Spleen (tissue), 11 donors: ENCODE data around the gene ST3GAL3. TPM values are rescaled to one million over a fixed set of nuclear protein-coding genes. Genes with fewer than 3 reads are reported as not detected.

ENCODE experiments used
- DNase-seq: peaks from one replicate; pipeline ENCODE4 v3.0.0-alpha.2; 2020
- H3K27ac ChIP-seq, 8 donors: fragments of 200-600 bp; sonication (generic) in 7 of 8; 1 replicate in 4 of 8; 2 replicates in 4 of 8; pipeline versions ENCODE4 v1.5.0 to v1.8.0; 2016 to 2021; ENCODE audit warnings: inconsistent platforms in 4 of 8, mild to moderate bottlenecking in 4 of 8, moderate library complexity in 1 of 8
- H3K27me3 ChIP-seq, 7 donors: fragments of 200-600 bp; sonication (generic) in 6 of 7; replicated peaks in 1 of 7; 1 replicate in 4 of 7; 2 replicates in 3 of 7; pipeline versions ENCODE4 v1.5.0 to v1.8.0; 2016 to 2021; ENCODE audit warnings: inconsistent platforms in 3 of 7, mild to moderate bottlenecking in 1 of 7
- H3K36me3 ChIP-seq, 6 donors: fragments of 200-600 bp; sonication (generic) in 5 of 6; 1 replicate in 4 of 6; 2 replicates in 2 of 6; pipeline versions ENCODE4 v1.5.0 to v1.8.0; 2016 to 2021; ENCODE audit warnings: inconsistent platforms in 2 of 6
- H3K4me1 ChIP-seq, 6 donors: fragments of 200-600 bp; sonication (generic) in 5 of 6; 1 replicate in 3 of 6; 2 replicates in 3 of 6; pipeline versions ENCODE4 v1.5.0 to v1.8.0; 2016 to 2021; ENCODE audit warnings: inconsistent platforms in 3 of 6
- H3K4me3 ChIP-seq, 8 donors: fragments of 200-600 bp; sonication (generic) in 7 of 8; 1 replicate in 4 of 8; 2 replicates in 4 of 8; pipeline versions ENCODE4 v1.5.0 to v1.8.0; 2016 to 2021; ENCODE audit warnings: inconsistent platforms in 4 of 8, mild to moderate bottlenecking in 4 of 8, moderate library complexity in 2 of 8
- H3K9me3 ChIP-seq, 8 donors: fragments of 200-600 bp; sonication (generic) in 7 of 8; 1 replicate in 4 of 8; 2 replicates in 4 of 8; pipeline versions ENCODE4 v1.5.0 to v1.8.0; 2016 to 2021; ENCODE audit warnings: inconsistent platforms in 4 of 8
- POLR2A ChIP-seq, 3 donors: fragments of 450-650 bp; IDR thresholded peaks; one replicate each; pipeline ENCODE4 v1.5.1; 2017; ENCODE audit warnings: antibody characterized with exemption in 3 of 3, mild to moderate bottlenecking in 1 of 3
- POLR2AphosphoS5 ChIP-seq, 3 donors: sonication (generic); formaldehyde crosslinking; IDR thresholded peaks; one replicate each; pipeline ENCODE4 v1.5.1; 2017; ENCODE audit warnings: antibody characterized with exemption in 3 of 3
- WGBS, 5 donors: extraction: QIAGEN DNeasy Blood & Tissue Kit in 3 of 5; methylation state at CpG; one replicate each; pipeline versions ENCODE4 v1.1.5 to v1.1.7; 2013 to 2018; 5-methylcytosine and 5-hydroxymethylcytosine counted together
- intact Hi-C: fragments of 100-400 bp; cut with DNase I; formaldehyde crosslinking; loops from one replicate; pipeline ENCODE4 v1.15.0; 2023; ENCODE audit warnings: low total_unique reads
- polyA plus RNA-seq, 3 donors: library from polyadenylated mRNA; stranded (reverse); fragments of 200-250 nt; gene quantifications; one replicate each; pipeline ENCODE4 v1.2.1, GENCODE V29; 2013
- total RNA-seq, 7 donors: library from RNA; depleted of rRNA in 3 of 7; stranded (reverse); fragments of >200 nt in 3 of 7; fragmentation: NEBNext Ultra II Directional in 4 of 7; extraction: Animal tissue kit (Norgen Biotek cat#: 25700) in 4 of 7; gene quantifications; one replicate each; pipeline versions ENCODE4 v1.1.0 to v1.2.1, GENCODE V29; 2016 to 2021
- TF ChIP-seq, protein P1 (sequence below), 11 experiments: fragments of 200-600 bp in 7 of 11; fragments of 450-650 bp in 4 of 11; sonication (generic) in 4 of 11; IDR thresholded peaks in 8 of 11; conservative IDR thresholded peaks in 3 of 11; 1 replicate in 7 of 11; 2 replicates in 4 of 11; pipeline versions ENCODE4 v1.4.0 to v1.8.0; 2016 to 2021; ENCODE audit warnings: antibody characterized with exemption in 11 of 11, inconsistent platforms in 4 of 11, mild to moderate bottlenecking in 1 of 11
- donor health status: healthy with polysubstance abuse.
- donor health status: DM: no; HTN: no; CAD: no; lungs with moderate emphysema.
- donor health status: DM: no; HTN: no; CAD: no.
- donor health status: Bipolar disorder and iron deficiency.
- donor health status: healthy.
- donor health status: DM: no; HTN: no; CAD: no.
- donor health status: DM: yes; HTN: yes; CAD: no.

ST3GAL3 gene
- total and polyA plus RNA-seq, 10 donors, result 6.4 to 34.3 (median 21.0) TPM

DNA sequence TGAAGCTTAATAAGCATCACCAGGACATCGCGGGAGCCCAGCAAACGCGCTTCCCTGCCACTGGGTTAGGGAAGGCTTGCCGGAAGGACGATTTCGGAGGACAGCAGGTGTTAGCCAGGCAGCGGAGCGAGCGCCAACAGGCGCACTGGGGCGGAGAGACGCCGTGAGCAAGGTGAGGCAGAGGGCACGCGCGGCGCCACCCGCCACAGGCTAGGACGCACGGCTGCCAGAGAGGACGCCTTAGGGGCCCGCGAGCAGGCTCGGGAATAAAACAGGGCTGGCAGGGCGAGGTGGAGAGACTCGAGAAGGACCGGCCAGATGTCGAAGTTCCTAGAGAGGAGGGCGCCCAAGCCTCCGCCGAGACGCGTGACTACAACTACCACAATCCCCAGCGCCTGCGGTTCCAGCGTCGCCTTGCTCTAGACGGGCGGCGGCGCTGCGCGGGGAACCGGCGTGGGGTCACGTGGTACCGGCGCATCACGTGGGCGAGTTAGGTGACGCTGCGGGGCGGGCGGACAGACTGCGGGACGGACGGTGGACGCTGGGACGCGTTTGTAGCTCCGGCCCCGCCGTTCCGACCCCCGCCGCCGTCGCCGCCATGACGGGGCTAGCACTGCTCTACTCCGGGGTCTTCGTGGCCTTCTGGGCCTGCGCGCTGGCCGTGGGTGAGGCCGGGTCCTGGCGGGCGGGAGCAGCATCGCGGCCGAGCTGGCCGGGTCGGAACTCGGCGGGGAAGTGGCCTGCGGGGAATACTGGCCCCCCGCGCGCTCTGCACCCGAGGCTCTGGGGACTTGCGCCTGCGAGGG is 267.3 kb downstream of the ST3GAL3 start, which contains the start of gene ATP6V0B:
Gene ATP6V0B, plus strand, starts transcription at position 518 of the 806 bp plus-strand sequence. Its CDS starts 81 bp downstream, at position 599.
- 0 to 1% (median 1%) methylated on average over 17 to 93 of the region's 93 CpGs for WGBS, 5 donors
- Histone ChIP-seq H3K36me3 (peaks cover 0 to 53% (median 28%) of the 10 kb centered on the region in 6 donors), H3K9me3 (no peaks in the 10 kb centered on the region), H3K27ac (peak within 1 kb of the TSS; percentile 91 to 100 (median 97)), H3K4me3 (peak within 1 kb of the TSS; percentile 77 to 95 (median 88)), H3K4me1 (peaks cover 41 to 76% (median 64%) of the 10 kb centered on the region in 6 donors), H3K27me3 (peaks cover 0 to 4% (median 0%) of the 10 kb centered on the region in 7 donors)
- DNase-seq, result peak; percentile 99
- intact Hi-C loops, result no loop called here
- TF ChIP-seq POLR2AphosphoS5 (IDR thresholded peaks at IDR 0.05) (peak; percentile 97 to 99 (median 98)), POLR2A (IDR thresholded peaks at IDR 0.05) (peak; percentile 12 to 90 (median 72))
- TF ChIP-seq, protein P1, sequence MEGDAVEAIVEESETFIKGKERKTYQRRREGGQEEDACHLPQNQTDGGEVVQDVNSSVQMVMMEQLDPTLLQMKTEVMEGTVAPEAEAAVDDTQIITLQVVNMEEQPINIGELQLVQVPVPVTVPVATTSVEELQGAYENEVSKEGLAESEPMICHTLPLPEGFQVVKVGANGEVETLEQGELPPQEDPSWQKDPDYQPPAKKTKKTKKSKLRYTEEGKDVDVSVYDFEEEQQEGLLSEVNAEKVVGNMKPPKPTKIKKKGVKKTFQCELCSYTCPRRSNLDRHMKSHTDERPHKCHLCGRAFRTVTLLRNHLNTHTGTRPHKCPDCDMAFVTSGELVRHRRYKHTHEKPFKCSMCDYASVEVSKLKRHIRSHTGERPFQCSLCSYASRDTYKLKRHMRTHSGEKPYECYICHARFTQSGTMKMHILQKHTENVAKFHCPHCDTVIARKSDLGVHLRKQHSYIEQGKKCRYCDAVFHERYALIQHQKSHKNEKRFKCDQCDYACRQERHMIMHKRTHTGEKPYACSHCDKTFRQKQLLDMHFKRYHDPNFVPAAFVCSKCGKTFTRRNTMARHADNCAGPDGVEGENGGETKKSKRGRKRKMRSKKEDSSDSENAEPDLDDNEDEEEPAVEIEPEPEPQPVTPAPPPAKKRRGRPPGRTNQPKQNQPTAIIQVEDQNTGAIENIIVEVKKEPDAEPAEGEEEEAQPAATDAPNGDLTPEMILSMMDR (IDR thresholded peaks at IDR 0.05 in 8 of 11, conservative IDR thresholded peaks at IDR 0.05 in 3 of 11), result peak in 10 of 11 experiments; percentile 4 to 63 (median 44)

DNA sequence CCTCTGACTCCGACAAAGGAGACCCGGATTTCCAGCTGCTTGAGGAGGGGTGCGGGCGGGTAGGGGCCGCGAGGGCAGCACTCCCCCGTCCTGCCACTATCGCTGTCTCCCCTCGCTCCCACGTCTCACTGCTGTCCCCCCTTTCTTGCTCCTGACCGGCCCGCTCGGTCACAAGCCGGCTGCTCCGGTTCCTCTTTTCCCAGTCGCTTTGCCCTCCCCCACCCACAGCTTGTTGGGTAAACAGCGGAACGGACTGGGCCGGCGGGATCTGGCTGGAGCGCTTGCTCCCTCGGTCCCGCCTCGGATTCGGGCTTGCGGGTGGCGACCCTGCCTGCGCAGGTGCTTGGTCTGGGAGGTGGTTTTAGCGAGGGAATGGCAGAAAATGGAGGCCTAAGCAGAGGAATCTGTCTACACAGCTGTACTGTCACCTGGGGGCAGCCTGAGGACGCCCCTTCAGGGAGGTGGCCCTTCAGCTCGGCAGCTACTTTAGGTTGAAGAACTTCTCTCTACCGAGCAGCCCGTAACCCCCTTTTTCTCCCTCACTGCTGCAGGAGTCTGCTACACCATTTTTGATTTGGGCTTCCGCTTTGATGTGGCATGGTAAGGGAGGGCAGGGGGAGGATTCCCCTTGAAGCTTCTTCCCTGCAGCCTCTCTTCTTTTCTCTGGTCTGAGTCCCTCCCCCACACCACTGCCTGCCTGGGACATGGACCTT is 268.1 kb downstream of the ST3GAL3 start:
- Histone ChIP-seq H3K27ac (peak overlapping the region; percentile 91 to 100 (median 97)), H3K27me3 (peaks cover 0 to 6% (median 0%) of the 10 kb centered on the region in 7 donors), H3K36me3 (peaks cover 0 to 53% (median 28%) of the 10 kb centered on the region in 6 donors), H3K9me3 (no peaks in the 10 kb centered on the region), H3K4me1 (peaks cover 38 to 77% (median 66%) of the 10 kb centered on the region in 6 donors), H3K4me3 (peak overlapping the region; percentile 77 to 95 (median 88))
- TF ChIP-seq POLR2AphosphoS5 (IDR thresholded peaks at IDR 0.05) (no peak), POLR2A (IDR thresholded peaks at IDR 0.05) (no peak)
- TF ChIP-seq, protein P1 (IDR thresholded peaks at IDR 0.05 in 8 of 11, conservative IDR thresholded peaks at IDR 0.05 in 3 of 11), result no peak
- DNase-seq, result peak; percentile 95
- intact Hi-C loops, result no loop called here
- 0 to 3% (median 1%) methylated on average over 31 to 34 of the region's 34 CpGs for WGBS, 5 donors

DNA sequence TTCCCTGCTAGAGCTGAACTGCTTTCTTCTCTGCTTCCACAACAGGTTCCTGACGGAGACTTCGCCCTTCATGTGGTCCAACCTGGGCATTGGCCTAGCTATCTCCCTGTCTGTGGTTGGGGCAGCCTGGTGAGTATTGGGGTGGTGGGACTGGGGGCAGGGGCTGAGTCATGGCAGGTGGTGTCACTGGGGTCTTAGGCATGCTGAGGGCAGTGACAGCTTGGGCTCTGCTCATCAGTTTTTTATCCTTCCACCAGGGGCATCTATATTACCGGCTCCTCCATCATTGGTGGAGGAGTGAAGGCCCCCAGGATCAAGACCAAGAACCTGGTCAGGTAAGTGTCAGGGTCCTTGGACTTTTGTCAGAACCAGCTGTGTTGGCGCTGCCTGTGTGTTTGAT is 268.7 kb downstream of the ST3GAL3 start:
- 76 to 90% (median 83%) methylated on average over 4 of the region's 4 CpGs for WGBS, 5 donors
- peaks cover 31 to 77% (median 63%) of the 10 kb centered on the region in 6 donors for H3K4me1 ChIP-seq
- no peak for DNase-seq
- no peak for TF ChIP-seq POLR2A (IDR thresholded peaks at IDR 0.05)
- TF ChIP-seq, protein P1 (IDR thresholded peaks at IDR 0.05 in 8 of 11, conservative IDR thresholded peaks at IDR 0.05 in 3 of 11), result no peak
- no peak for TF ChIP-seq POLR2AphosphoS5 (IDR thresholded peaks at IDR 0.05)
- intact Hi-C loops, result no loop called here
- H3K27ac ChIP-seq, result peak overlapping the region in 7 of 8 donors; percentile 95 to 100 (median 97)
- H3K9me3 ChIP-seq, result no peaks in the 10 kb centered on the region
- peak overlapping the region in 7 of 8 donors; percentile 77 to 94 (median 87) for H3K4me3 ChIP-seq
- H3K27me3 ChIP-seq, result peaks cover 0 to 6% (median 0%) of the 10 kb centered on the region in 7 donors
- peaks cover 0 to 51% (median 28%) of the 10 kb centered on the region in 6 donors for H3K36me3 ChIP-seq
